Fibroblast of skin of abdomen (primary cell): Measurements from ENCODE around the gene UMPS.

Experiments
- DNase-seq: peaks from one replicate; pipeline ENCODE4 v3.0.0-alpha.2; 2013

Gene UMPS

DNA sequence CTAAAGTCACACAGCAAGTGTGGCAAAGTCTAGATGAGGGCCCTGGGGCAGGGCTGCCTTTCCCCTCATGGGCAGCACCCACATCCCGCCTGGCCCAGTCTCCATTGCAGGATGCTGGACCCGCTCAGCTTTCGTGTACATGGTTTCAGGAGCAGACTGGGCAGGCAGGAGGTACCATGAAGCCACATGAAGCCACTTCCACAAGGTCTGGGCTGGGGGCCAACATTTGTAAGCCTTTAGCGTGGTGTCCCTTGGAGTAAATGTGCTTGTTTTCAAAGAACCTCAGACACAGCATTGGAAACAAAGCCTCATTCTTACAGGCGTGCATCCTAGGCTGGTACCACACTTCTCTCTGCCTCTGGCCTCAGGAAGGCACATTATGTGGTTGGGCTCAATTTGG is 34.5 kb downstream of the UMPS start:
- no peak for DNase-seq

DNA sequence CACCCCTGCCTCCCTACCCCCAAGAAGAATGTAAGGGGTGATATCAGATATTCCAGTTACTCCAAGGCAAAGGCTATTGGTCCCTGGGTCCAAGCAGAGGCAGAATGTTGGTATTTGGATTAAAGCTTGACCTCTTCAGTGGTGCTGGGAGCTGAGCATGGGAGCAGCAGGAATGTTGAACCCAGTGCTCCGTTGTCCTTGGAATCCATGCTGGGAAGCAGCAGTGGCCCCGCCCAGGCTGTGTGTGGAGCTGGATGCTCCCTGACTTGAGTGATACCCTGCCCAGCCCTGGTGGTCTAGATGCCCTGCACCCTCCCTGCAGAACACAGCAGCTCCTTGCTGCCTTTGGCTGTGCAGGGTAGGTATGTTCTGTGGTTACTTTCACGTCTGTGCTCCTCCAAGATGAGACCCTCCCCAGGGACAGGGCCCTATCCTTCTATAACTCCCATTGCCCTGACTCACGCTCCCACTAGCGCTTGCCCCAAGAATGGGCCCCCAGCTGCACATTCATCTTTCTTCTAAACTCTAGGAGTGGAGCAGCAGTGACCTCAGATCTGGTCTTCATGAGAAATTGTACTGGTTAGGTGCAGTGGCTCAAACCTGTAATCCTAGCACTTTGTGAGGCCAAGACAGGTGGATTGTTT is 35.1 kb downstream of the UMPS start:
- no peak for DNase-seq

DNA sequence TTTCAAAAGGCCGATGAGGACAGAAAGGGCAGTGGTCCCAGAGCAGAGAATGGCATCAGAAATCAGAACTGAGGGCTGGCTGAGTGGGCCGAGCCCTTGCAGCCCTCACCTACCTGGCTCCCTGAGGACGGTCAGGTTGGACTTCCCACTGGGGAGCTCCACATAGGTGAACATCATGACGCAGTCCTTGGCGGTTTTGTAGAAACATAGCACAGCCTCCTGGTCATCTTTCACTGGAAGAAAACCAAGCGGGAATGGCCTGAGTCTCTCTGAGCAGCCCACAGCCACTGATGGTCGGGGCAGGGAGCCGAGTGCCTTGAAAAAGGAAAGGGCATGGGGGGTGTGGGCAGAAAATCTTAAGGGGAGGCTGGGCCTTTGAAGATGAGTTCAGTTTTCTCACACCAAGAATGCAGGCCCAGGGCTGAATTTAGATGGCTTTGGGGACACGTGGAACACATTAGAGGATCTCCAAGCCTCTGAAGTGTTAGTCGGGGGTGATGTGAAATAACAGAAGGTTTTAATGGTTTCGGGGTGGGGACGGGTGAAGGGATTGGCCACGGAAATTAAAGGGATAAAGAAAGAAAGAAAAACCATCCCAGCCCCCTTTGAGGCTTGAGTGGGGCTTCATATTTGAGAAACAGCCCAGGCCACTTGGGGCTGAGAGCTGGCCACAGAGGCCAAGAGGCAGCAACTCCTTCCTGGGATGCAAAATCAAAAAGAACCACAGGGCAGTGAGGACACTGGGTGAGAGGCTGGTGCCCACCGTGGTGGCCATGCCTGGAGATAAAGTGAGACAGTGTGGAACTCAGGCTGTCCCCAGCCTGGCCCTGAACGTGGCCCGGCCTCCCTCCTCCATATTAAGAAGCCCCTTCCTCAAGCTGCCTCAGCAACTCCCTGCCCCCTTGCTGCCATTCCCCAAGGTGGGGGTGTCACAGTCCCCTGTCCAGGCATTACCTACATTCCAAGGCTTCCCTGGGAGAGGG is 36.2 kb downstream of the UMPS start:
- DNase-seq = no peak

DNA sequence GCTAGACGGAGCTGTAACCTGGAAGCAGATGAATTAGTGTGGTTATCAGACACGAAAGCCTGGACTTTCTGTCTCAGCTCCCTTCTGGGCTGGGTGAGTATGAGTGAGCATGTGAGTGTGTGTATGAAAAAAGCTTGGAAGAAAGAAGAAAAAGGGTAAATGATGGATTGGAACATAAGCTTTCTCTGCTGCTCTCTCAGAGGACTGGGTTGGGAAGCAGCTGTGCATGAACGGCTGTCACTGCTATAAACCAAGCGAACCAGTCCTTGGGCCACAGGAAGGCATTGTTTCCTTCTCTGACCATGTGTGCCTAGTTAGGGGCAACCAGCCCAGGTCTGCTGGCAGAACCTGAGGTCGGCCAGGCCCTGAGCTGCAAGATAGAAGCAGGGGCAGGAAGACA is 37.0 kb downstream of the UMPS start:
- no peak for DNase-seq

DNA sequence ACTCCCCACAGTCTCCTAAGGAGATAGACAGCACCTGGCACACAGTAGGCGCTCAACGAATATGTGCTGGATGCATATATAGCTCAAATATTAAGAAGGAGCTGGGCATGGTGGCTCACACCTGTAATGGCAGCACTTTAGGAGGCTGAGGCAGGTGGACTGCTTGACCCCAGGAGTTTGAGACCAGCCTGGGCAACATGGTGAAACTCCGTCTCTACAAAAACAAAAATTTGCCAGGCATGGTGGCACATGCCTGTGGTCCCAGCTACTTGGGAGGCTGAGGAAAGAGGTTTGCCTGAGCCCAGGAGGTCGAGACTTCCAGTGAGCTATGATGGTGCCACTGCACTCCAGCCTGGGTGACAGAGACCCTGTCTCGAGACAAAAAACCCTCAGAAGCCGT is 37.4 kb downstream of the UMPS start:
- DNase-seq = no peak

DNA sequence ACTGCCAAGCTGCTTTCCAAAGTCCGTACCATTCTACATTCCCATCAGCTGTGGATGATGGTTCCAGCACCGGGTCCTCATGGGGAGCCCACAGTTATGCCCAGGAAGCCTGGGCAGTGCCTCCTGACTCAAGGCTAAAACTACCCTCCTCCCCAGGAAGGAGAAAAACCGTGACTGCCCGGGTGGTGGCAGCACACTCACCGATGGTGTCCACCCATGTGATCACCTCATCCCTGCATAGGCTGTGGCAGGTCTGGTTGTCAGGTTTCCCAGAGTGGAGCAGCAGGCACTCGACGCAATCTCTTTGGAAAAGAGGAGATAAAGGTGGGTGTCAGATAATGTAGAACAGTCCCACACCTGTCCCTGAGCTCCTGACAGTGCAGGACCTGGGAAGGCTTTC is 38.6 kb downstream of the UMPS start:
- no peak for DNase-seq

DNA sequence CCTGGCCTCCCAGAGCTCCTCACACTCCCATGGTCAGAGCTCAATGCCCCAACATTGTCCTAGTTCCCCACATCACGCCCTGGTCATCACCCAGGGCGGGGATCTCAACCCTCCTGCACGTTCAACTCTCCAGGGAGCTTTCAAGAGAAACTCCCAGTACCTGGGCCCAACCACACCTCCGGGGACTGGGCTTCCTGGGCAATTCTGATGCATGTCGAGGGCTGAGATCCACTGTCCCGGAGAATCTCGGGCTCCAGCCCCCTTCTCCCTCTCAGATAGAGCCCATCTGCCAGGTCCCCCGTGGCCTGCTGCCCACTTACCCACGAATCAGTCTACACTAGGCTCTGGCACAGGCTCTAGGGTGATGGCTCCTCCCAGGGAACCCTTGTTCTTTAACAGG is 39.2 kb downstream of the UMPS start:
- no peak for DNase-seq

DNA sequence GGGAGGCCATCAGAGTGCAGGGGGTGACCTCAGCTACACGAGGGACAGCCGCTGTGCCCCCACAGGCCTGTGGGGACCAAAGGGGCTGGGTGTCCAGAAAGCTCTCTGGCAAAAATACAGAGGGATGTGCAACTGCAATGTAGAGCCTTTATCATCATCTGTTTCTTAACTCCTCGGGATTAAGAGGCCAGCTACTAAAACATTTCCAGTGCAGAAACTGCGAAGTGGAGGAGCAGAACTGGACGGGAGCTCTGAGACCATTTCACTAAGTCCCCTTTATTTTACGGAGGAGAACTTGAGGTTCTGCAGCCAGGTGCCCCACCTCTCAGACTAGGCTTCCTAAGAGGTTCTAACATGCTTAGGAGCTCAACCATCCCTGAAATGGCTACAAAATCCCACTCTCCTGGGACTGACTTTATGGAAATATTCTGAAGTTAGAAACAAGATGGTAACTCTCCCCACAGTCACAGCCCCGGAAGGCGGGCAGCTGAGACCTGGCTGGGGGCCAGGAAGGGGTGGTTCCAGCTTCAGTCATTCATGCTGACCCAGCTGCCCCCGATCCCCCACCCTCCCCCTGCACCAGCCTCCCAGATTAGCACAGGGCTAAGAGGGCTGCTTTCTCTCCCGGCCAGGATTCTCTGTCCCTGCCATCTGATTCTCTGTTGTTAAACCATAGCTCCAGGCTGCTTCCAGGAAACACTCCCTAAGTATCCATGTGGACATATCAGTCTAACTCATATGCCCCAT is 40.3 kb downstream of the UMPS start:
- no peak for DNase-seq

DNA sequence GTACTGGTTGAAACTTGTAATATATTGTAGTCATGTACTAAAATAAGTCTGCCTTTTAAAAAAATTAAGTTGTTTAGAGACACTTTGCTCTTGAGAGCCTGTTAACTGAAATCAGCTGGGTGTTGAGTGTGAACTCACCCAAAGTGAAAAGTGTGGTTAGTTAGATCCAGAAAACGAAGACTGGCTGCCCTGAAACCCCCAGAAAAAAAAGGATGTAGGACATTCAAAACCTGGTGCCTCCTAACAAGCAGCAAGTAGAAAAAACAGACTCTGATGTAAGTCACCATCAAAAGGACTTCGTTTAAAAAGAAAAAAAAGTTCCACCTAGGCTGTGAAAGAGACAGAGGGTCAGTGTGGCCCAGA is 40.8 kb downstream of the UMPS start:
- DNase-seq = no peak

DNA sequence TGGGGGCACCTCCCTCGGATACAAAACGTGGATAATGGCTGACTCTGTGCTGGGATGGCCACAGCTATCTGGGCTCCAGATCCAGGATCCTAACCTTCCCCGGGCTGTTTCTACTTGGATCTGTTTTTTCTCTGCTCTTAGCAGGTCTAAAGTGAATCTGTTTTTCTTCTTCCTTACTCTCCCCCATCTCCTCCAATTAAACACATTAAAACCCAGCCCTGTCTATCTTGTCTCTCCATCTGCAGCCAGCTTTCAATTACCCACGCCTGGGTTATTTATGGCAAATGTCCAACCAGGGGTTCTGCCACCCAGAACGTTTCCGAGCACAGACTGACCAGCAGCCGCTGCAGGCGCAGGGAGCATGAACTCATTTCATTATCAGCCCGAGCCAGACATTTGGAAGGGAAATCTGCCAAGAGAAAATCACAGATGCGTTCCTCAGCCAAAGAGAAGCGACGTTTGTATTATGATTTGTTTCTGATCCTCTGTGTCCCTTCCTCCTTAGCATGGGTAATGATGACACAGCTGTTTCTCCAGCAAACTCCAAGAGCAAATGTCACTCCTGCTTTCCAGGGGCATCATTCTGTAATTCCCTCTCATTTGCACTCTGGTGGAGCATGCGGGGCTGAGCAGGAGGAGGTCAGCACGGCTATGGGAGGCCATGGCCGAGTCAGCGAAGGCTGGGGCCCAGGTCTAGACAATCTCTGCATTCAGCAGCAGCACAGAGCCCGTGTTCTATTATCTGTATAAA is 42.0 kb downstream of the UMPS start:
- DNase-seq = peak; percentile 66

DNA sequence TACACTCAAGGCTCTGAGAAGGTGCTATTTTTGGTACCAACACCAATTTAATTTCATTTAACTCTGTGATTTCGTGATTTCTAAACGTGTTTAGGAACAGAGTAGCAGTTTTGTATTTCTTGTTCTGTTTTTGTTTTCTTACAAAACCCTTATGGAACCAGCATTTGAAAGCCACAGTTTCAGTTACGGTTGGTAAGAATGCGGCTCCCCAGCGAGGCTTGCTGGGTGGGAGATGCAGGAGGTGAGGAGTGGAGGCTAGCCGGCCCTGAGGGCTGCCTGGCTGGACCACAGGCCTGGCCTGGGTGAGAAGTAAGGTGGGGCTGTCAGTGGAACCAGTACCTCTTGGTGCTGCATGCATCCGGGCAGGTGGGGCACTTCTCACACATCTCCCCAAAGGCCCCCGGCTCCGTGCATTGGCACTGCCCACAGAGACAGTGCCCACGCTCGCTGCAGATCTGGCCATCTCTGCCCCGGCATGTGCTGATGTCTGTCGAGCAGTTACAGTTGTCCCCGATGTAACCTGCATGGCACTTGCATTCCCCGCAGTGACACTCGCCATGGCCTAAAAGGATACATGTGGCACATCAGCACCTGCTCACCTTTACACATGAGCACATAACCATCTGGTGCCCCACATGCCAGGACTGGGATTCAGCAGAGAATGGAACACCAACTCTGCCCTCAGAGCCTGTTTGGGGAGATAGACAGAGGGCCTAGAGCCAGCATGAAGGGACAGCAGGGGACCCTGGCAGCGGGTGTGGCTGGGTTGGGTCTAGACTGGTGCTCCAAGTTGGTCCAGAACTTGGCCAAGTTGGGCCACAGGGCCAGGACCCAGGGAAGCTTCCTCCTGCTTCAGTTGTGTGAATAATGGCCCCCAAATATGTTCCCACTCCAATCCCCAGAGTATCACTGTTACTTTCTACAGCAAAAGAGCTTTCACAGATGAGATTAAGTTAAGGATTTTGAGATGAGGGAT is 43.4 kb downstream of the UMPS start:
- no peak for DNase-seq

DNA sequence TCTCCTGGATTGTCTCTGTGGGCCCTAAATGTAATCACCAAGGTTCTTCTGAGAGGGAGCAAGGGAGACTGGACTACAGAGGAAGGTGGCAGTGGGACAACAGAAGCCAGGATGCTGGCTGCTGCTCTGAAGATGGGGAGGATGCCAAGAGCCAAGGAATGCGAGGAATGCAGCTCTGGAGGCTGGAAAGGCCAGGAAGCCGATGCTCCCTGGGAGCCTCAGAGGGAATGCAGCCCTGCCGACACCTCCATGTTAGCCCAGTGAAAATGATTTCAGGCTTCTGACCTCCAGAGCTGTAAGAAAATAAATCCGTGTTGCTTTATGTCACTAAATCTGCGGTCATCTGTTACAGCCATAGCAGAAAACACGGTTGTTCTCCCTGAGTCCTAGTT is 44.1 kb downstream of the UMPS start:
- DNase-seq = peak; percentile 90

DNA sequence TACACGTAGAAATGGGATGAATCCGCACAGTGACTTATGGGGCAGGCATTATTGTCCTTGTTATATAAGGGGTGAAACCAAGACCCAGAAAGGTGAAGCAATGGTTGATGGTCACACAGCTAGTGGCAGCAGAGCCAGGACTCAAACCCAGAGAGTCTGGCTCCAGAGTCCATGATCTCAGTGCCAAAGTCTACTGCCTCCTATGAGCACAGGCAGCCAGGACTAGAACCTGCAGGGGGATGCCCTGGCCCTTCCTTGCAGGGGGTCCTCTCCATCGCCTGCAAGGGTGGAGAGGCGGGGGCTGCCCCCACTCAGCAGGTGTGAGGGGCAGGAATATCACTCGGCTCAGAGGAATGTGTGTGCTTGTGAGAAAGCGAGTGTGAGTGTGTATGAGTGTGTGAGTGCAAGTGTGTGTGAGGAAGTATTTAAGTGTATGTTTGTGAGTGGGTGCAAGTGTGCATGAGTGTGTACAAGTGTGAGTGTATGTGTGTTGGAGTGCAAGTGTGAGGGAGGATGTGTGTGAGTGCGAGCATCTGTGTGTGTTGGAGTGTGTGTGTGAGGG is 44.7 kb downstream of the UMPS start:
- DNase-seq = no peak

DNA sequence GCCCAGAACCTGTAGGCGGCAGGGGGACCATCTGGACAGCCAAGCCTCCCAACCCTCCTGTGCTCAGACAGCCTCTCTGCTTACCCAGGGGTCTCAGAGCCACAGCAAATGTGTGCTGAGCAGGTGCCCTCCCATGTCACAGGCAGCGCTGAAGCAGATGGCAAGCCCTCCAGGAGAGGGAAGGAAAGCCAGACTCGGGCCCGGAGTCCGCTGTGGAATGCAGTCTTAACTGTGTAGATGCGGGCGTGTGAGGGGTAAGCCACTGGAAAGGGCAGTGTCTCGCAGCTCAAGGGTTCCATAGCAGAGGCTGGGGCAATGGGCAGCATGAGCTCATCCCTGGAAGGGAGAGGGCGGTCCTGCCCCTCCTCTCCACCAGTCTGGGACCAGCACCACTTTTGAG is 45.6 kb downstream of the UMPS start:
- no peak for DNase-seq

DNA sequence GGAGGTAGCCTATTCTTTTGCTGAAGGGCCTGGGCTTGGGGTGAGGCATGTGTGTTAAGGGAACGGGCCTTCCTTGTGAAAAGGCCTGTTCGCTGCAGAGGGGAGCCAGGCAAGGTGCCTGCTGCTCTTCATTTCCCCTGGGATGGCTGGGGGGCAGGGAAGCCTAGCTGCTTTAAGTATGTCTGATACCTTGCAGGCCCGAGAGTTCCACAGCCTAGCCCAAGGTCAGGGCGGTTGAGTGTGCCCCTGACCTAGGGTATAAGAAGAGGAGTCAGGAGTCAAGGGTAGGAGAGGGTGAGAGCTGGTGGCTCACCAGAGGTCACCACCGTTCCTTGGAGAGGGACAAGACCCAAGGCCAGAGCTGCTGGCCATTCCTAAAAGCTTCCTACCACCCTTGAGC is 46.6 kb downstream of the UMPS start:
- no peak for DNase-seq

DNA sequence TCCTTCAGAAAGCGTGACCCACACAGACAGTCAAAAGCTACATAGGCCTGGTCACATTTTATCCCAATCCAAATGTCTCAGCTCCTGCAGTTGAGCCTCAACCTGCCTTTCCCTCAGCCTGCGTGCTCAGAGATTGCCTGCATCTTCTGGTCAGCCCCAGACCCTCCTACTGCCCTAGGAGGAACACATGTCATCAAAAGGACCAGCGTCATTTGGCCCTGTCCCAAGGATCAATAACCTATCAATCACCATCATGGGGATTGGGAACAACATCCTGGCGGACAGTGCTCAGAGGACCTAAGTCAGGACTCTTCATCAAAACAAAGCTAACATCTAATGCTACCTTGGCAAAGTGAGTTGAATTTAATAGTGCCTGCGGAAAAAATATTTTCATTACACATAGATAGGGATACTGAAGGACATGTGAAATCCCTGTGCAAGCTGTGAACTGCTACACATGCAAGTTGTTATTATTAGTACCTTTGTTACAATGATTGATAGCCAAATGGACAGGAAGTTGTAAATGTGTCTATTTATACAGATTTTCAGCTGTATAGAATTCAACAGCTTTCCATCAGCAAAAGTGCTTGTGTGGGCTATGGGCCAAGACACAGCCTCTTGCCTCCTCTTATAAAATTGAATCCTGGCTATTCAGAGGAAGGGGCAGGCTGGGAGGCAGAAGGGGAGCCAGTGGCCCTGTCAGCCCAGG is 47.7 kb downstream of the UMPS start:
- no peak for DNase-seq

DNA sequence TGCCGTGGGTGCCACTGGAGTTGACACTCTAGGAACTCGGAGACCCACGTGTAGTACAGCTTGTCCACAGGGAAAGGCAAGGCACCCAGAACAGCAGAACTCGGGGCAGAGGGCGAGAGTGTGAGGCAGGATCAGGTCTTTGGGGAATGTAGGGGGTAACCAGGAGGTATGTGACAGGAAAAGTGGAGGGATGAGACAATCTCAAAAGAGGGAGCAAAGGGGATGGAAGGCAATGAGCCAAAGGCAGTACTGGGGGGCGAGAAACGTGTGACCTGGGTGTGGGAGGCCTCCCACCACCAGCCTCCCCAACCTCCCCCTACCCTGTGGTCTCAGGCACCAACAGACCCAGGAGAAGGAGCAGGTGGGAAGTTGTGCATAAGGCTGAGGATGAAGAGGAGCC is 48.9 kb downstream of the UMPS start:
- DNase-seq = no peak

DNA sequence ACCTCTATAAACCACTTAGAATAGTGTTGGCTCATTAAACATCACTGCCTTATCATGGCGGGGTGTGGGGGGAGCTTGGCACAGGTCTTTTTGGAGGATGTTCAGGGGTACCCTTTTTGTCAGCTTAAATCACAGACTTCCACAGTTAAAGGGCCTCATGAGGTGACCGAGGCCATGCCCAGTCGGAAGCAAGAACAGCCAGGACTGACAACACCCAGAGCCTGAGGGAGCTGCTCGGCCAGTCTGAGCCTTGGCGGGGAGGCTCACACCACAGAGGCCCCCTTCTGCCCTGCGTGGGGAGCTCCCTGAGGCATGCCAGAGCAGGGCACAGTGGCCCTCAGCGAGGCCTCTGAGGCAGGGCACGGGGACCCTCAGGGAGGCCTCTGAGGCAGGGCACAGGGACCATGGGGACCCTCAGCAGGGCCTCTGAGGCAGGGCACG is 49.5 kb downstream of the UMPS start:
- DNase-seq = no peak

DNA sequence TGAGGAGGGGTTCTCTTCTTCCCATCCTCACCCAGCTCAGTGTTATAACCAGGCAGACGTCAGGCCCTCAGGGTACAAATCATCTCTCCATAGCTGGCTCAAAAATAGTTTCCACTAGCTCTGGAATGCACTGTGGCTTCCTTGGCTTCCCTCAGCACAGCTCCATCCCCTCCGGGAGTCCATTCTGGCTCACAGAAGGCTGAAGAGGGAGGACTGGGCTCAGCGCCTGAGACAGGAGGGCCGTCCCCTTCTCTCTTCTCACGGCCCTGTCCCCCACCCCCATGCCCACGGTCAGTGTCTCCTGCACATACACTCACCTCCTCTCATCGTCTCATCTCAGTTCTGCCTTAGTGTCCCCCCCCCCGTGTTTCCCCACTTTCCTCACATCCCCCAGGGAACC is 50.1 kb downstream of the UMPS start:
- DNase-seq = peak; percentile 92

DNA sequence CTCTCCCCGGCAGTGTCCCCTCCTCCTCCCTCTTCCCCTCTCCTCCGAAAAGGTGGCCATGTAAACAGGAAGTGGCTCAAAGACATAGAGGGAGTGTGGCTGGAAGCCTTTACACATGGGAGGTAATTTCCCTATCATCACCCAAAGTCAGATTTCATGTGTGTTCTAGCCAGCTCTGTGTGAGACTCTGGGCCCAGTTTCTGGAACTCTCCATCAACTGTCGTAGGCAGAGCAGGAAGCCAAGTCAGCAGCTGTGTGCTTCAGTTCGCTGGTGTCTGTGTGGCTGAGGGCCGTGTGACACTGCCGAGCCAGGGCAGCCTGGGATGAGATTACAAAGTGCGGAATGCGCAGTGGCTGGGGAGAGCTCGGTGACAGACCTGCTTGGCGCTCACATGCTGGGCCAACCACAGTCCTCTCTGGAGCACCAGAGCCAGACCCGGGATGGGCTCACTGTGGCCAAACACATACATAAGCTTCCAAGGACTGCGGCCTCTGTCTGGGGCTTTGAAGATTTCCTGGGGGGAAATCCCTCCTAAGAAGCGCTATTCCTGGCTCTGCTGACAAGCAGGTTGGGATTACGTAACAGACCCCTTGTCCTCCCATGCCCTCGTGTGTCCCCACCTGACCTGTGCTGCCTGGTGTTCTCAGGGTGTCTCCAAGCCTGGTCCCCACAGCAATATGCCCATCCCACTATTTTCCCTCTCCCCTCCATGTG is 50.7 kb downstream of the UMPS start:
- peak; percentile 55 for DNase-seq
